Uterus (tissue), 4 donors: ENCODE data around the gene ACKR4. TPM values are rescaled to one million over a fixed set of nuclear protein-coding genes. Genes with fewer than 3 reads are reported as not detected.

ENCODE experiments used
- DNase-seq, 2 donors: peaks; one replicate each; pipeline ENCODE4 v3.0.0-alpha.2; 2019 to 2020
- H3K27ac ChIP-seq, 2 donors: fragments of 200-600 bp; sonication (generic); 1 replicate in 1 of 2; 2 replicates in 1 of 2; pipeline ENCODE4 v1.5.1; 2016 to 2018
- H3K27me3 ChIP-seq, 2 donors: fragments of 200-600 bp; sonication (generic); one replicate each; pipeline ENCODE4 v1.5.1; 2018 to 2019; ENCODE audit warnings: control low read depth in 1 of 2
- H3K36me3 ChIP-seq, 2 donors: fragments of 200-600 bp; sonication (generic); one replicate each; pipeline ENCODE4 v1.5.1; 2019; ENCODE audit warnings: control low read depth in 1 of 2
- H3K4me1 ChIP-seq, 2 donors: fragments of 200-600 bp; sonication (generic); one replicate each; pipeline ENCODE4 v1.5.1; 2018 to 2019; ENCODE audit warnings: control low read depth in 1 of 2
- H3K4me3 ChIP-seq, 2 donors: fragments of 200-600 bp; sonication (generic); 1 replicate in 1 of 2; 2 replicates in 1 of 2; pipeline ENCODE4 v1.5.1; 2018 to 2019; ENCODE audit warnings: mild to moderate bottlenecking in 1 of 2
- H3K9me3 ChIP-seq, 2 donors: fragments of 200-600 bp; sonication (generic); one replicate each; pipeline ENCODE4 v1.5.1; 2019; ENCODE audit warnings: control low read depth in 1 of 2
- CTCF ChIP-seq, 4 experiments: fragments of 200-600 bp in 2 of 4; fragments of 450-650 bp in 2 of 4; sonication (generic) in 2 of 4; IDR thresholded peaks; one replicate each; pipeline ENCODE4 v1.5.1; 2016 to 2019; ENCODE audit warnings: antibody characterized with exemption in 4 of 4, mild to moderate bottlenecking in 2 of 4, moderate library complexity in 1 of 4
- POLR2A ChIP-seq, 2 donors: fragments of 450-650 bp; IDR thresholded peaks; one replicate each; pipeline ENCODE4 v1.6.1; 2016; ENCODE audit warnings: antibody characterized with exemption in 2 of 2, mild to moderate bottlenecking in 1 of 2, moderate library complexity in 1 of 2
- intact Hi-C: fragments of 100-400 bp; cut with DNase I; formaldehyde crosslinking; loops from one replicate; pipeline ENCODE4 v1.15.1; 2023; ENCODE audit warnings: low total_unique reads
- total RNA-seq, 4 donors: library from RNA; depleted of rRNA in 3 of 4; stranded (reverse); fragments of >200 nt in 3 of 4; gene quantifications; one replicate each; pipeline versions ENCODE4 v1.1.0 to v1.2.4, GENCODE V29; 2014 to 2023
- donor health status: DM: yes; HTN: yes; CAD: no.

Gene ACKR4
- total RNA-seq, 4 donors from 2014 or later, result 2.0 to 4.7 (median 4.4) TPM

GRCh38 chr3:132643366-132643765 is 46.3 kb downstream of the ACKR4 start:
- Histone ChIP-seq H3K4me3 (no peak overlapping the region), H3K27me3 (no peaks in the 10 kb centered on the region), H3K9me3 (no peaks in the 10 kb centered on the region), H3K36me3 (no peaks in the 10 kb centered on the region), H3K27ac (no peak overlapping the region), H3K4me1 (no peaks in the 10 kb centered on the region)
- intact Hi-C loops, result loop anchor here (5.0 kb wide), 1 partner anchor 106 kb away; no protein-coding TSS in a partner anchor
- TF ChIP-seq POLR2A (IDR thresholded peaks at IDR 0.05) (no peak), CTCF (IDR thresholded peaks at IDR 0.05) (no peak)
- no peak for DNase-seq

DNA sequence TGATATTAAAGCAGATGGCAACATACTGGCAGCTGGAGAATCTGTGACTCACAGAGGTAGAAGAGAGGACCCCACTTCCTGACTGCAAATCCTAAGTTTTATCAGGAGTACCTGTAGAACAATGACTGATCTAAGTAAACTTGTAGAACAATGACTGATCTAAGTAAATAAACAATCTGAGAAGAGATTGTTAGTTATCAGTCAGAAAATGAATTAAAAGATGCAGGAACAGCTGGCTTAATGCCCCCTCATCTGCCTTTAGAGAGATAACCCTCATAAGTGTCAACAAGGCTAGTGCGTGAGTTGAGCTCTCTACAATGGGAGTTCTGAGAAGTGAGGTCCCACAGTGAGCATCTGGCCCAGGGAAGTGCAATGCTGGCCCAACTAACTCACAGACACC is 48.0 kb downstream of the ACKR4 start:
- Histone ChIP-seq H3K4me3 (no peak overlapping the region), H3K27ac (no peak overlapping the region), H3K36me3 (no peaks in the 10 kb centered on the region), H3K27me3 (no peaks in the 10 kb centered on the region), H3K4me1 (no peaks in the 10 kb centered on the region), H3K9me3 (no peaks in the 10 kb centered on the region)
- DNase-seq, result no peak
- TF ChIP-seq POLR2A (IDR thresholded peaks at IDR 0.05) (no peak), CTCF (IDR thresholded peaks at IDR 0.05) (no peak)
- intact Hi-C loops, result no loop called here

DNA sequence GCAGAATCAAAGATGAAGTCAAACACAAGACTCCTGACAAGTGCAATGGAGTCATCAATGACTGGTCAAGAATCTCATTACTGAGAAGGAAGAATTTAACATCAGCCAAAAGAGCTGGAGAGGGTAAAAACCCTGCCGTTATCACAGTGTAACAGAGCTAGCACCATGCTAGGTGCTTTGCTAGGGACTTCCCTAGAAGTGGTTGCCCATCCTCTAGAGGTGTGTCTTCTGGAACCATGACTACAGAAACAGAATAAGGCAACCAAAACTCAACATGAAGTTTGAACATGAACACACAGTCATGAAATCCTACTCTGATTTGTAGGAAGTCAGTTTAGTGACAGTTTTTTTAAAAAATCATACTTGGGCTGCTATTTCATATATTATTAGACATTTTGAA is 53.1 kb downstream of the ACKR4 start:
- no peak overlapping the region for H3K4me3 ChIP-seq
- H3K36me3 ChIP-seq, result no peaks in the 10 kb centered on the region
- H3K27me3 ChIP-seq, result no peaks in the 10 kb centered on the region
- TF ChIP-seq POLR2A (IDR thresholded peaks at IDR 0.05), result no peak
- TF ChIP-seq CTCF (IDR thresholded peaks at IDR 0.05), result no peak
- H3K27ac ChIP-seq, result no peak overlapping the region
- no peaks in the 10 kb centered on the region for H3K9me3 ChIP-seq
- no peaks in the 10 kb centered on the region for H3K4me1 ChIP-seq
- intact Hi-C loops, result no loop called here
- no peak for DNase-seq

Other genes with a start within 250 kb of the ACKR4 start
- gene DNAJC13, start 179.8 kb upstream of the ACKR4 start, total RNA-seq, result 10 to 100 TPM; 21.2 to 86.9 (median 54.6) TPM
- 100 to 1,000 TPM in 1 of 4 donors, 10 to 100 TPM in 3; 24.7 to 115 (median 47.0) TPM for gene ACAD11, start 62.5 kb downstream of the ACKR4 start, total RNA-seq
- 10 to 100 TPM; 12.6 to 67.2 (median 39.6) TPM for gene UBA5, start 63.1 kb downstream of the ACKR4 start, total RNA-seq
- 100 to 1,000 TPM in 1 of 4 donors, 10 to 100 TPM in 3; 50.3 to 111 (median 57.8) TPM for gene NPHP3, start 125.1 kb downstream of the ACKR4 start, total RNA-seq